Adipocyte (in vitro differentiated cells): Measurements from ENCODE around the gene AMPD3.
A peak's percentile ranks its signal among the peaks of the same experiment; 100 is the strongest.

ENCODE experiments used
- DNase-seq: peaks from one replicate; pipeline ENCODE4 v3.0.0-alpha.2; 2015; ENCODE audit warnings: low read depth
- H3K27me3 ChIP-seq: replicated peaks from 2 replicates; pipeline ENCODE4 v1.7.0; 2013; ENCODE audit warnings: mild to moderate bottlenecking, low read length, moderate library complexity; ENCODE audit not compliant: control insufficient read depth, insufficient read depth
- H3K36me3 ChIP-seq: 2 replicates; pipeline ENCODE4 v1.7.0; 2013; ENCODE audit warnings: low read length, mild to moderate bottlenecking, moderate library complexity; ENCODE audit not compliant: control insufficient read depth, insufficient read depth, severe bottlenecking
- H3K4me1 ChIP-seq: 2 replicates; pipeline ENCODE4 v1.7.0; 2013; ENCODE audit warnings: mild to moderate bottlenecking, low read length, moderate library complexity; ENCODE audit not compliant: control insufficient read depth, insufficient read depth
- H3K4me3 ChIP-seq: 2 replicates; pipeline ENCODE4 v1.7.0; 2013; ENCODE audit warnings: mild to moderate bottlenecking, low read length, moderate library complexity
- H3K9ac ChIP-seq: 2 replicates; pipeline ENCODE4 v1.7.0; 2013; ENCODE audit warnings: mild to moderate bottlenecking, low read length, moderate library complexity
- H3K9me3 ChIP-seq: 2 replicates; pipeline ENCODE4 v1.7.0; 2013; ENCODE audit warnings: mild to moderate bottlenecking, low read length, moderate library complexity; ENCODE audit not compliant: control insufficient read depth

Gene AMPD3

GRCh38 chr11:10529279-10529678, 74.2 kb downstream of the AMPD3 start:
- Histone ChIP-seq H3K36me3 (peaks cover 94% of the 10 kb centered on the region), H3K9me3 (no peaks in the 10 kb centered on the region), H3K4me1 (peaks cover 36% of the 10 kb centered on the region), H3K9ac (peak overlapping the region; percentile 62), H3K27me3 (no peaks in the 10 kb centered on the region), H3K4me3 (peak overlapping the region; percentile 5)
- DNase-seq, result peak; percentile 55

- no peaks in the 10 kb centered on the region for H3K9me3 ChIP-seq
- H3K27me3 ChIP-seq, result no peaks in the 10 kb centered on the region
- peaks cover 62% of the 10 kb centered on the region for H3K36me3 ChIP-seq
- no peak overlapping the region for H3K4me3 ChIP-seq
- H3K4me1 ChIP-seq, result peaks cover 28% of the 10 kb centered on the region
- H3K9ac ChIP-seq, result no peak overlapping the region
- DNase-seq, result no peak
Measured at GRCh38 chr11:10532526-10532925, 77.5 kb downstream of the AMPD3 start.

DNA sequence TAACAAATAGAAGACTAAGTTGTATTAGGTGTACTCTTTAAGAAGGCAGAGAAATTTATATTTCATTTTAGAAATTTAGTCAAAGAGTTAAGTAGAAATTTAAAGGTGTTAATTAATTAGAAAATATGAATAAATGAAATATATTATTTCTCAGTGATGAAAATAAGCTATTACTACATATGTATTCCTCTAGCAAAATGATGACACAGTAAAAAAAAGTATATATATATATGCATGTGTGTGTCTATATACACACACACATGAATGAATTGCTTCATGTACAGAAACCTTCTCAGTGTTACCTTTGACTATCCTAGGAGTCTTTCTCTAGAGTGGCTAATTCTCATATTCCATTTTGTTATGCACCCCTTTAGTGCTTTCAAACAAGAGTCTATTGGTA, 78.3 kb downstream of the AMPD3 start:
- DNase-seq, result no peak
- H3K36me3 ChIP-seq, result peaks cover 55% of the 10 kb centered on the region

GRCh38 chr11:10534316-10534715, 79.3 kb downstream of the AMPD3 start:
- no peaks in the 10 kb centered on the region for H3K9me3 ChIP-seq

More for the DNA sequence above, 78.3 kb downstream of the AMPD3 start:
- H3K9me3 ChIP-seq, result no peaks in the 10 kb centered on the region
- no peak overlapping the region for H3K9ac ChIP-seq
- no peak overlapping the region for H3K4me3 ChIP-seq
- no peaks in the 10 kb centered on the region for H3K27me3 ChIP-seq
- peaks cover 28% of the 10 kb centered on the region for H3K4me1 ChIP-seq

DNA sequence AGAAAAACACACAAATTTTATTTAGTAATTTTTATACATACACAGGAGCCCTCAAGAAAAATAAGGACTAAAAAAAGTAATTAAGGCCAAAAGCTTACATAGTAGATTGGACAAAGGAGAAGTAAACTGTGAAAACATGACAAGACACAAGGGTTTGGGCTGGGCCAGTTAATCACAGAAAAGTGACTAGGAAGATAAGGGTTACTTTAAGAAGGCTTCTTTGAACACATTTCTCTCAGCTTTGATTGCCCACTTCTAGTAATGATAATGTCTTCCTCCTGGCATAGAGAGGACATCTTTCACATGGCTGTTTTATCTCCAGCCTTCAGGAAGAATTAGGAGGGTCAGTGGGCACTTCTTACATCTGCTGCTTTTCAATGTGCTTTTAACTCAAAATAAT, 82.5 kb downstream of the AMPD3 start:
- Histone ChIP-seq H3K9me3 (no peaks in the 10 kb centered on the region), H3K9ac (no peak overlapping the region), H3K27me3 (no peaks in the 10 kb centered on the region), H3K4me1 (peaks cover 19% of the 10 kb centered on the region), H3K36me3 (peaks cover 15% of the 10 kb centered on the region), H3K4me3 (no peak overlapping the region)
- DNase-seq, result no peak

More at GRCh38 chr11:10534316-10534715, 79.3 kb downstream of the AMPD3 start:
- H3K4me3 ChIP-seq, result no peak overlapping the region
- no peak for DNase-seq
- peaks cover 45% of the 10 kb centered on the region for H3K36me3 ChIP-seq
- H3K27me3 ChIP-seq, result no peaks in the 10 kb centered on the region
- H3K9ac ChIP-seq, result no peak overlapping the region
- H3K4me1 ChIP-seq, result peaks cover 28% of the 10 kb centered on the region

DNA sequence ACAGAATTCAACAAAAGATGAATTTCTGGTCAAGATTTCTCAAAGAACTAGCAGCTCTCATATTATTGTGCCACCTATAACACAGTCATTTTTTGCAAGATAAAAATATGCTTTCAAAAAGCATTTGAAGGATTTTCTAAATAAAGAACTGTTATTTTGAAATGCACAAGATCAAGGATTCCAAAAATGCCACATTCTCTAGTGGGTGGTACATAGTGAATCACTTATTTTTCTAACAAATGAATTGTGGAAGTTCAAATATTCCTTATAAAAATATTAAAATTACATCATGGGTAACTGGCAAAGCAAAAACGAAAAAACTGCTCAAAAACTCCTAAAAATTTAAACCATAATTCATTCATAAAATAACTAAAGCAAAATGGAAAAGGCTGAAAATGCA, 83.9 kb downstream of the AMPD3 start:
- peak overlapping the region; percentile 65 for H3K4me3 ChIP-seq
- peak; percentile 74 for DNase-seq
- peak overlapping the region; percentile 64 for H3K9ac ChIP-seq
- H3K36me3 ChIP-seq, result peaks cover 2% of the 10 kb centered on the region
- no peaks in the 10 kb centered on the region for H3K9me3 ChIP-seq
- no peaks in the 10 kb centered on the region for H3K27me3 ChIP-seq
- peaks cover 19% of the 10 kb centered on the region for H3K4me1 ChIP-seq

DNA sequence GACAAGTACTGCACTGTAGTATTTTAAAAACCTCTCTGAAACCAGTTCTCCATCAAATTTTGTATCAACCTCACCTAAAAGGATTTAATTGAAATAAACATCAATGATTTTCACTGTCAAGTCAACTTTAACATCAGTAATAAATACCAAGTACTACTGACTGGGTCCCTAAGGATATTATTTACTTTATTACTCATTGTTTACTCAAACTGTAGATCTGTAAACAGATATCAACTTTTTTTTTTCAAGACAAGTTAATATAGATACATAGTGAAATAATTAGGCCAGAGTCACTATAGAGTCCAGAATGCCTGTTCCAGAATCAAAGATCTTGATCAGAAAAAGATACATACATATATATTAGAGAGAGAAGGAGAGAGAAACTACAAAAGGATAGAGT, 84.3 kb downstream of the AMPD3 start:
- H3K9ac ChIP-seq, result peak overlapping the region; percentile 97
- peak; percentile 43 for DNase-seq
- no peaks in the 10 kb centered on the region for H3K27me3 ChIP-seq
- no peaks in the 10 kb centered on the region for H3K9me3 ChIP-seq
- H3K36me3 ChIP-seq, result no peaks in the 10 kb centered on the region
- peak overlapping the region; percentile 95 for H3K4me3 ChIP-seq
- H3K4me1 ChIP-seq, result peaks cover 19% of the 10 kb centered on the region

GRCh38 chr11:10540546-10540914, 85.5 kb downstream of the AMPD3 start:
- no peaks in the 10 kb centered on the region for H3K27me3 ChIP-seq
- H3K9me3 ChIP-seq, result no peaks in the 10 kb centered on the region
- peak; percentile 71 for DNase-seq
- peaks cover 19% of the 10 kb centered on the region for H3K4me1 ChIP-seq
- H3K36me3 ChIP-seq, result no peaks in the 10 kb centered on the region
- peak overlapping the region; percentile 95 for H3K4me3 ChIP-seq
- H3K9ac ChIP-seq, result peak overlapping the region; percentile 97

GRCh38 chr11:10540915-10541560, 86.0 kb downstream of the AMPD3 start, which contains the start of gene RNF141:
Gene RNF141 (minus strand): TSS chr11:10541187. CDS start chr11:10534158, 7,029 bp downstream.
- peaks cover 19% of the 10 kb centered on the region for H3K4me1 ChIP-seq
- no peaks in the 10 kb centered on the region for H3K36me3 ChIP-seq
- H3K27me3 ChIP-seq, result no peaks in the 10 kb centered on the region
- peak; percentile 98 for DNase-seq
- H3K4me3 ChIP-seq, result peak within 1 kb of the TSS; percentile 95
- H3K9ac ChIP-seq, result peak within 1 kb of the TSS; percentile 97
- no peaks in the 10 kb centered on the region for H3K9me3 ChIP-seq

DNA sequence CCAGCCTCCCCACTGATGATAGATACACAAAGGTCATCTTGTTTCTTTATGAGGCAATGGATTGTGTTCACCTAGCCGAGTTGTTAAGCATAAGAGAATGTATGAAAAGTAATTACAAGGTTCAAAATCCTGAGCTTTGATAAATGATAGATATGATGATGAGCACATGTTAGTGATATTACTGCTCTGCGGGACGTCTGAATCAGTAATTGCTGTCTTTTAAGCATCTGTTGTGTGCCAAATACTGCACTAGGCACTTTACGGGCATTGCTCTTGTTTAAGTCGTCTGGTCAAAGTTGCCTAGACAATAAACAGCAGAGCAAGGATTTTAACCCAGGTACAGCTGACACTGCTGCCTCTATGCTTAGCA, 86.5 kb downstream of the AMPD3 start:
- peak overlapping the region; percentile 95 for H3K4me3 ChIP-seq
- DNase-seq, result no peak
- H3K9me3 ChIP-seq, result no peaks in the 10 kb centered on the region
- H3K9ac ChIP-seq, result peak overlapping the region; percentile 97
- peaks cover 19% of the 10 kb centered on the region for H3K4me1 ChIP-seq
- H3K27me3 ChIP-seq, result no peaks in the 10 kb centered on the region
- no peaks in the 10 kb centered on the region for H3K36me3 ChIP-seq

DNA sequence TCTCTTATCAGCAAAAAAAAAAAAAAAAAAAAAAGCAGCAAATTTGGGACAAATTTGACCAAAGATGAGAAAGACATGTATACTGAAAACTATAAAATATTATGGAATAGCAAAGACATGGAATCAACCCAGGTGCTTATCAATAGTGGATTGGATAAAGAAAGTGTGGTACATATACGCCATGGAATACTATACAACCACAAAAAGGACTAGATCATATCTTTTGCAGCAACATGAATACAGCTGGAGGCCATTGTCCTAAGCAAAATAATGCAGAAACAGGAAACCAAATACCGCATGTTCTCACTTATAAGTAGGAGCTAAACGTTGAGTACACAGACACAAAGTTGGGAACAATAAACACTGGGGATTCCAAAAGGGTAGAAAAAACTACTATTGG, 87.7 kb downstream of the AMPD3 start:
- DNase-seq, result no peak
- no peak overlapping the region for H3K9ac ChIP-seq
- no peak overlapping the region for H3K4me3 ChIP-seq
- no peaks in the 10 kb centered on the region for H3K36me3 ChIP-seq
- no peaks in the 10 kb centered on the region for H3K9me3 ChIP-seq
- H3K27me3 ChIP-seq, result no peaks in the 10 kb centered on the region
- peaks cover 16% of the 10 kb centered on the region for H3K4me1 ChIP-seq

DNA sequence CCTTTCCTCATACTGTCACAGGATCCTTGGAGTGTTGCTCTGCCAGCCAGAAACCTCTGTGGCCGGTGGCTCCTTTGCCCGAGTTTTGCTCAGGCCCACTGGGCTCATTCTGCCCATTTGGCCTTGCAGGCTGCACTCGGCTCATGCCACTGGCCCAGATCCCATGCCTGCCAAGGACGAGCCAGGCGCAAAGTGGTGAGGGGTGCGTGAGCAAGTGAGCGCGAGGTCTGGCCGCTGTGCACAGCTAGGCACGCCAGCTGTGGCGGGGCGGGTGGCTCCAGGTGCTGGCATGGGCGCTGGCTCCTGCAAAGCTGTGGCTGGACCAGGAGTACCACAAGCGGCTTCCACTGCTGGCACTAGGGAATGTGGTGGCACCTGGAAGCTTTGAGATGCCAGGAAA, 88.7 kb downstream of the AMPD3 start:
- Histone ChIP-seq H3K4me3 (no peak overlapping the region), H3K27me3 (no peaks in the 10 kb centered on the region), H3K9ac (no peak overlapping the region), H3K4me1 (peaks cover 6% of the 10 kb centered on the region), H3K9me3 (no peaks in the 10 kb centered on the region), H3K36me3 (no peaks in the 10 kb centered on the region)
- DNase-seq, result no peak
